Cardiac fibroblast (primary cell): ENCODE results near the gene TXNRD2.
"Not testable (repeated sequence)": the region's sequence is repeated elsewhere in the genome, so short reads cannot be mapped to it uniquely, and the experiment has no call there.

Experiments used
- DNase-seq, 2 donors: peaks; one replicate each; pipeline versions ENCODE4 v3.0.0 to v3.0.0-alpha.2; 2010; ENCODE audit warnings: low read depth in 2 of 2
- H3K4me3 ChIP-seq, 2 donors: replicated peaks in 1 of 2; 1 replicate in 1 of 2; 2 replicates in 1 of 2; pipeline ENCODE4 v1.5.1; 2011; ENCODE audit warnings: low read depth in 2 of 2, low read length in 2 of 2, mild to moderate bottlenecking in 2 of 2, moderate library complexity in 1 of 2
- TF ChIP-seq, protein P1 (sequence below): IDR thresholded peaks from one replicate; pipeline ENCODE4 v1.5.1; 2011; ENCODE audit warnings: low read depth, mild to moderate bottlenecking, low read length, inconsistent platforms

The TXNRD2 gene

DNA sequence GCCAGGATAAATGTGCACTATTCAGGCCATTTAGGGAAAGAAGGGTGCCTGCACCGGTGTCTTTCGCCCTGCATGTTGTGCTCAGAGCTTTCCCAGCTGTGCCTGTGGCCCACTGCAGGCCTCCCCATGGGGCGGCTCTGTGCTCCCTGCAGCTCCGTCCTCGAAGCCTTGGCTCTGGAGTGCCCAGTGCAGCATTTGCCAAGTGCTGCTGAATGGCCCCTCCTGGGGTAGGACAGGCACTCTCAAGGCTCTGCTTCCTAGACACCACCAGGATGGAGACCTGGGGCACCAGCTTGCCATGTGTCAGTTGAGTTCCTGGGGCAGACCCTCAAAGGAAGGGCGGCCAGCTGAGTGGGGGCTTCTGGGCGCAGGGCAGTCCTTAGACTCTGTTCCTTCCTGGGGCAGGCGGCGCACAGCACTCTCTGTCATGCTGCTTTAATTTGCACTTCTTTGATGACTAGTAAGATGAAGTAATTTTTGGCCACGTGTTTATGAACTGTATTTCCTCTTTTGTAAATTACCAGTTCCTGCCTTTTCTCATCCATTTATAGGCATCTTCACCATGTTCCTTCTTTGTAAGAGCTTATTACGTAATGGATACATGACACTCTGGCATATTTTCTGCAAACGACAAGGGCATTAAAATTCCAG lies 54.9 kb downstream of the TXNRD2 start:
- DNase-seq = peak; percentile 61 to 72
- TF ChIP-seq, protein P1, sequence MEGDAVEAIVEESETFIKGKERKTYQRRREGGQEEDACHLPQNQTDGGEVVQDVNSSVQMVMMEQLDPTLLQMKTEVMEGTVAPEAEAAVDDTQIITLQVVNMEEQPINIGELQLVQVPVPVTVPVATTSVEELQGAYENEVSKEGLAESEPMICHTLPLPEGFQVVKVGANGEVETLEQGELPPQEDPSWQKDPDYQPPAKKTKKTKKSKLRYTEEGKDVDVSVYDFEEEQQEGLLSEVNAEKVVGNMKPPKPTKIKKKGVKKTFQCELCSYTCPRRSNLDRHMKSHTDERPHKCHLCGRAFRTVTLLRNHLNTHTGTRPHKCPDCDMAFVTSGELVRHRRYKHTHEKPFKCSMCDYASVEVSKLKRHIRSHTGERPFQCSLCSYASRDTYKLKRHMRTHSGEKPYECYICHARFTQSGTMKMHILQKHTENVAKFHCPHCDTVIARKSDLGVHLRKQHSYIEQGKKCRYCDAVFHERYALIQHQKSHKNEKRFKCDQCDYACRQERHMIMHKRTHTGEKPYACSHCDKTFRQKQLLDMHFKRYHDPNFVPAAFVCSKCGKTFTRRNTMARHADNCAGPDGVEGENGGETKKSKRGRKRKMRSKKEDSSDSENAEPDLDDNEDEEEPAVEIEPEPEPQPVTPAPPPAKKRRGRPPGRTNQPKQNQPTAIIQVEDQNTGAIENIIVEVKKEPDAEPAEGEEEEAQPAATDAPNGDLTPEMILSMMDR = no peak
- no peak overlapping the region for H3K4me3 ChIP-seq

GRCh38 chr22:19885841-19886592 lies 55.6 kb downstream of the TXNRD2 start:
- H3K4me3 ChIP-seq = no peak overlapping the region
- DNase-seq = no peak

DNA sequence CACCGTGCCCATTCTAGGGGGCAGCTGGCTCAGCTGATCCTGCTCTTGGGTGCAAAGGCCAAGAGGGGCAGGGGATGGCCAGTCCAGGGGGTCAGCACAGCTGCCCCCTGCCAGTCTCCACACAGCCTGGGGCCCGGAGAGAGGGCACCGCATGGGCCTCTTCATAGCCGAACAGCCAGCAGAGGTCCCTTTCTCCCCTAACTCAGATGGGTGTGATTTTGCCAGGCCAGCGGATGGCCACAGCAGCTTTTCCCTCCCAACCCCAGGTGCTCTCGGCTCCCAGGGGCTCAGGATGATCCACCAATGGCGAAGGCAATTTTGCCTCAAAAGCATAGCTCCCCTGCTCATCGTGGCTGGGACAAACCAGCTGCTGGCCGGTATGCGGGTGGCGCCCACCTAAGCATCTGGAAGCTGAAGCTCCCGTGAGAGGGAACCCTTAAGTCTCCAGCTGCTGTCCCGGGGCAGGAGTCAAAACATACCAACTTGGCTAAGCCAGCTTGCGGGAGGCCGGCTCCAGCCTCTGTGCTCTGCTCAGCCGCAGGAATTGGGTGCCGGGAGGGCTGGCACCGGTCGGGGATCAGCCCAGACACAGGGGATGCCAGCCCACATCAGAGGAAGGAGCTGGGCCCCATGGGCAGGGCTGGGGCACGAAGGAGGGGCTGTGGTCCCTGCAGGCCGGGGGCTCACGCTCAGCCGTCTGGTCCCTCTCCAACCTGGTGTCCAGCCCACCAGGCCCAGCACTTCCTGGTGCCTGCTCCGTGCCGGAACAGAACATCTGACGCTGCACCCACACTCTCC lies 56.5 kb downstream of the TXNRD2 start:
- DNase-seq = no peak
- no peak overlapping the region for H3K4me3 ChIP-seq
- TF ChIP-seq, protein P1 = no peak

More at GRCh38 chr22:19885841-19886592, 55.6 kb downstream of the TXNRD2 start:
- TF ChIP-seq, protein P1 = no peak

DNA sequence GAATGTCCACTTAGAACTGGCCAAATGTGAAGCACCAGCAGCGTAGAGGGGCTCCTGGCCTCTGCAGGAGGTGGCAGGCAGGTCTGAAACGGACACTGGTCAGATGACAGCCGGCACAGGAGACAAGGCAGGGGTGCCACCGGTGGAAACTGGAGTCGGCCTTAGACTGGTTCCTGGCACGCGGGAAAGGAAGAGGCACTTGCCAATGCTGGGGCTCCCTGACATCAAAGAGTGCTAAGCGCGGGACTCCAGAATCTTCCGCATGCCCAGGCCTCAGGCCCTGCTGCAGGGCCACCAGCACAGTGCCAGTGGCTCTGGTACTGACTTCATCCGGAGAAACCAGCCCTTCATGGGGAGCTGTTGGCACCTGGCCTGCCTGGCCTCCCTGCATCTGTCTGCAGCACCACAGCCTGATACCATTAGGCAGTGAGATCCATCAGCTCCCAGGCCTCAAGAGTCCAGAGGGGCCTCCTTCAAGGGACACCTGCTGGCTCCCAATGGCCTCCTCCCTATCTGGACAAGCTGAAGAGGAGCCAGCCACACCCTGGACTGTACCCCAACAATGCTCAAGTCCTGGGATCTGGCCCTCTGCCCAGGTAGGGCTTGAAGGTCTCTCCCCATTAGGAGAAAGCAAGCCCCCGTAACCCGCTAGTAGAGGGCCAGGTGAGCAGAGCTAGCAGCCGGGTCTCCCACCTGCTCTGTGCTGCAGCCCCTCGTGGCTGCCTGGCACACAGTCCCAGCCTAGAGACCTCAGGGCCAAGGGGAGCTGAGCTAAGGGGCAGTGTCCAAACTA lies 57.3 kb downstream of the TXNRD2 start:
- TF ChIP-seq, protein P1 = no peak
- DNase-seq = no peak
- no peak overlapping the region for H3K4me3 ChIP-seq

DNA sequence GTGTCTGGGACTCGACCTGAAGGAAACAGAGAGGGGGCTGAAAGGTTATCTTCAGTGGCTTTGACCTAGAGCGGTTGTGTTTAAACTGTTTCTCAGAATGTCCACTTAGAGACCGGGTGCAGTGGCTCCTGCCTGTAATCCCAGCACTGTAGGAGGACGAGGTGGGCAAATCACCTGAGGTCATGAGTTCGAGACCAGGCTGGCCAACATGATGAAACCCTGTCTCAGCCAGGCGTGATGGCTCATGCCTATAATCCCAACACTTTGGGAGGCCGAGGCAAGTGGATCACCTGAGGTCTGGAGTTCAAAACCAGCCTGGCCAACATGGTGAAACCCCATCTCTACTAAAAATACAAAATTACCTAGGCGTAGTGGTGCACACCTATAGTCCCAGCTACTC lies 58.2 kb downstream of the TXNRD2 start:
- not testable (repeated sequence) for DNase-seq, H3K4me3 ChIP-seq

DNA sequence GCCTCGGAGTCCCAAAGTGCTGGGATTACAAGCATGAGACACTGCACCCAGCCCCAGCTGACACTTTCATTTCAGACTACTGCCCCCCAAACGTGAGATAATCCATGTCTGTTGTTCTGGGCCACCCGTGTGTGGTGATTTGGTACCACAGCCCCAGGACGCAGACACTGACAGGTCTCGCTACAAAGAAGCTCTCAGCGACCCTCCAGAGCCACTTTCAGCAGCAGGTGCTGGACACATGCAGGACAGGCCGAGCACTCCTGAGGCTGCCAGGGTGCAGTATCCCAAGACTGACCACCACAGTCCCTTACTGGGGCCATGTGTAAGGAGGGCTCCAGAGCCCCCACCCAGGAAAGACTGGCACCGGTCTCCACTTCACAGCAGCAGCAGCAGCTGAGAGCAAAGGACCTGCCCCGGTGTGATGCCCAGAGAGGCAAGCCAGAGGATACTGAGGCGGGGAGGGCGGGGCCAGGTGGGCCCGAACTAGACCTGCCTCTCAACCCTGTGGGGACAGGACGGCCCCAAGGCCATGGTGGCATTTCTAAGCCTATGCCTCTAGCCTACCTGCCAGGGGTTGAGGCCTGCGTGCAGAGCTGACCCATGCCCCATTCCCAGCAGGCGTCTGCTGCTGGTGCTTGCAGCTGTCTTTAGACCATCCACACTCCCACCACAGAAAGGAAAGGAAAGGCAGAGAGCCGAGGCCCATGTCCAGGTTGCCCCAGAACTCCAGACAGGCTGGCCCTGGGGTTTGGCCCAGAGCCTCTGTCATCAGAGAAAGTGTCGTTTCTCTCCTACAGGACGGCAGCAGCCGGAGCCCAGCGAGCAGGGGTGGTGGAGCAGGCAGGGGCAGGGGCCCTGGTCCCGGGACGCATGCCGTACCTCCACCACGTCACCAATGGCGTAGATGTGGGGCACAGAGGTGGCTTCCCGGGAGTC lies 58.9 kb downstream of the TXNRD2 start:
- TF ChIP-seq, protein P1 = no peak
- no peak overlapping the region for H3K4me3 ChIP-seq
- no peak for DNase-seq
